HepG2 (cell line): ENCODE results near the gene MAP1LC3A. TPM values are rescaled to one million over a fixed set of nuclear protein-coding genes. Genes with fewer than 3 reads are reported as not detected.

Experiments used
- CENPT ChIP-seq: sonication (generic); formaldehyde crosslinking; IDR thresholded peaks from 2 replicates; pipeline ENCODE4 v1.8.0; 2022; ENCODE audit warnings: low read depth, mild to moderate bottlenecking, moderate library complexity, missing genetic modification reagents
- GABPB1 ChIP-seq: IDR thresholded peaks from 2 replicates; pipeline ENCODE4 v1.6.1; 2016; ENCODE audit warnings: mild to moderate bottlenecking, missing genetic modification reagents, moderate library complexity, missing compliant biosample characterization
- IKZF1 ChIP-seq: fragments of 450-650 bp; IDR thresholded peaks from 2 replicates; pipeline ENCODE4 v1.7.1; 2016
- IRF2 ChIP-seq: IDR thresholded peaks from 2 replicates; pipeline ENCODE4 v1.6.1; 2018; ENCODE audit warnings: missing genetic modification reagents, missing compliant biosample characterization
- KLF16 ChIP-seq, 2 experiments: sonication (generic) in 1 of 2; formaldehyde crosslinking in 1 of 2; IDR thresholded peaks; 2 replicates each; pipeline versions ENCODE4 v1.6.1 to v1.8.0; 2016 to 2023; ENCODE audit warnings: missing genetic modification reagents in 2 of 2, missing compliant biosample characterization in 1 of 2
- MBNL3 ChIP-seq: fragments of 250-450 bp; sonication (Bioruptor Pico); conservative IDR thresholded peaks from 2 replicates; pipeline ENCODE4 v1.8.0; 2022; ENCODE audit warnings: mild to moderate bottlenecking, inconsistent platforms
- NFE2 ChIP-seq: sonication (generic); formaldehyde crosslinking; IDR thresholded peaks from 2 replicates; pipeline ENCODE4 v1.4.0; 2020; ENCODE audit warnings: missing genetic modification reagents
- PLSCR1 ChIP-seq: sonication (generic); formaldehyde crosslinking; IDR thresholded peaks from 2 replicates; pipeline ENCODE4 v1.5.0; 2020; ENCODE audit warnings: missing genetic modification reagents, mild to moderate bottlenecking, borderline replicate concordance
- SALL1 ChIP-seq: sonication (generic); formaldehyde crosslinking; IDR thresholded peaks from 2 replicates; pipeline ENCODE4 v1.8.0; 2022; ENCODE audit warnings: mild to moderate bottlenecking, missing genetic modification reagents
- SIN3B ChIP-seq: fragments of 150-350 bp; IDR thresholded peaks from 2 replicates; pipeline ENCODE4 v1.6.1; 2014; ENCODE audit warnings: low read length
- SMC3 ChIP-seq: IDR thresholded peaks from 2 replicates; pipeline ENCODE4 v1.6.1; 2011; ENCODE audit warnings: low read length, improper control_type of control experiment
- SP140L ChIP-seq: sonication (generic); formaldehyde crosslinking; IDR thresholded peaks from 2 replicates; pipeline ENCODE4 v1.4.0; 2020; ENCODE audit warnings: missing genetic modification reagents, borderline replicate concordance
- ZBTB21 ChIP-seq: sonication (generic); formaldehyde crosslinking; IDR thresholded peaks from 2 replicates; pipeline ENCODE4 v1.4.0; 2020; ENCODE audit warnings: missing genetic modification reagents
- ZBTB7B ChIP-seq: sonication (generic); formaldehyde crosslinking; IDR thresholded peaks from 2 replicates; pipeline ENCODE4 v1.4.0; 2020; ENCODE audit warnings: missing genetic modification reagents
- ZFP37 ChIP-seq: sonication (generic); formaldehyde crosslinking; IDR thresholded peaks from 2 replicates; pipeline ENCODE4 v1.4.0; 2020; ENCODE audit warnings: missing genetic modification reagents, borderline replicate concordance
- ZNF510 ChIP-seq: sonication (generic); formaldehyde crosslinking; IDR thresholded peaks from 2 replicates; pipeline ENCODE4 v1.4.0; 2020; ENCODE audit warnings: low read depth, mild to moderate bottlenecking, missing genetic modification reagents
- ZNF691 ChIP-seq: sonication (generic); formaldehyde crosslinking; IDR thresholded peaks from 2 replicates; pipeline ENCODE4 v1.4.0; 2020; ENCODE audit warnings: missing genetic modification reagents, low read depth, mild to moderate bottlenecking, borderline replicate concordance
- ZNF839 ChIP-seq: sonication (generic); formaldehyde crosslinking; IDR thresholded peaks from 2 replicates; pipeline ENCODE4 v1.4.0; 2020; ENCODE audit warnings: missing genetic modification reagents, mild to moderate bottlenecking, borderline replicate concordance
- ZNF883 ChIP-seq: sonication (generic); formaldehyde crosslinking; IDR thresholded peaks from 2 replicates; pipeline ENCODE4 v1.5.1; 2020; ENCODE audit warnings: mild to moderate bottlenecking, missing genetic modification reagents; ENCODE audit errors: not compliant biosample characterization
- ZZZ3 ChIP-seq: sonication (generic); formaldehyde crosslinking; IDR thresholded peaks from 2 replicates; pipeline ENCODE4 v1.4.0; 2020; ENCODE audit warnings: missing genetic modification reagents, mild to moderate bottlenecking, borderline replicate concordance
- polyA plus RNA-seq, 8 experiments: library from polyadenylated mRNA; depleted of rRNA in 3 of 8; stranded (reverse) in 7 of 8; unstranded in 1 of 8; fragments of >200 nt; fragmentation: Illumina TruSeq in 4 of 8; extraction: Trizol in 4 of 8; gene quantifications; 2 replicates each; pipeline versions ENCODE4 v1.2.1 to v1.2.3, GENCODE V29; 2011 to 2016; ENCODE audit warnings: low read depth in 4 of 8, missing spikeins in 1 of 8, mixed read lengths in 1 of 8; ENCODE audit not compliant: insufficient read depth in 1 of 8
- total RNA-seq, 5 experiments: library from RNA; depleted of rRNA; stranded (reverse); fragments of >200 nt; fragmentation: Illumina TruSeq; extraction: Trizol; gene quantifications; 2 replicates each; pipeline ENCODE4 v1.2.3, GENCODE V29; 2016; ENCODE audit warnings: low read depth in 1 of 5
- TF ChIP-seq, protein P1 (sequence below): sonication (generic); formaldehyde crosslinking; IDR thresholded peaks from 2 replicates; pipeline ENCODE4 v1.5.0; 2020; ENCODE audit warnings: mild to moderate bottlenecking, missing genetic modification reagents
- TF ChIP-seq, protein P2 (sequence below): sonication (generic); formaldehyde crosslinking; IDR thresholded peaks from 2 replicates; pipeline ENCODE4 v1.5.0; 2020; ENCODE audit warnings: mild to moderate bottlenecking, low read depth, missing genetic modification reagents, borderline replicate concordance
- TF ChIP-seq, protein P3 (sequence below): sonication (generic); formaldehyde crosslinking; IDR thresholded peaks from 2 replicates; pipeline ENCODE4 v1.5.1; 2020; ENCODE audit warnings: mild to moderate bottlenecking, missing genetic modification reagents, moderate library complexity

MAP1LC3A gene
- total and polyA plus RNA-seq, 2 of the 13 experiments (the other 11 are each of a cell fraction or from before 2014, with no cell fraction given), result not detected

- TF ChIP-seq MBNL3 (CRISPR knock-in tag) (no peak), SALL1 (peak; percentile 68), GABPB1 (0 out of 2 replicates have a peak, but pooled peaks have one; percentile 15), ZNF883 (CRISPR knock-in tag) (peak; percentile 82), SIN3B (no peak), ZFP37 (CRISPR knock-in tag) (no peak), CENPT (CRISPR knock-in tag) (no peak), ZZZ3 (no peak), SP140L (CRISPR knock-in tag) (no peak), ZBTB21 (CRISPR knock-in tag) (no peak), ZNF510 (no peak), ZBTB7B (CRISPR knock-in tag) (no peak), ZNF839 (CRISPR knock-in tag) (0 out of 2 replicates have a peak, but pooled peaks have one; percentile 51), ZNF691 (CRISPR knock-in tag) (no peak), KLF16 (CRISPR knock-in tag; IDR thresholded peaks at IDR 0.05) (0 out of 4 replicates have a peak, but pooled peaks of 1 of the 2 experiments have one; percentile 49), SMC3 (peak; percentile 93), IKZF1 (no peak), PLSCR1 (CRISPR knock-in tag) (no peak), IRF2 (CRISPR knock-in tag) (0 out of 2 replicates have a peak, but pooled peaks have one; percentile 21), NFE2 (CRISPR knock-in tag) (no peak)
- TF ChIP-seq, protein P1, sequence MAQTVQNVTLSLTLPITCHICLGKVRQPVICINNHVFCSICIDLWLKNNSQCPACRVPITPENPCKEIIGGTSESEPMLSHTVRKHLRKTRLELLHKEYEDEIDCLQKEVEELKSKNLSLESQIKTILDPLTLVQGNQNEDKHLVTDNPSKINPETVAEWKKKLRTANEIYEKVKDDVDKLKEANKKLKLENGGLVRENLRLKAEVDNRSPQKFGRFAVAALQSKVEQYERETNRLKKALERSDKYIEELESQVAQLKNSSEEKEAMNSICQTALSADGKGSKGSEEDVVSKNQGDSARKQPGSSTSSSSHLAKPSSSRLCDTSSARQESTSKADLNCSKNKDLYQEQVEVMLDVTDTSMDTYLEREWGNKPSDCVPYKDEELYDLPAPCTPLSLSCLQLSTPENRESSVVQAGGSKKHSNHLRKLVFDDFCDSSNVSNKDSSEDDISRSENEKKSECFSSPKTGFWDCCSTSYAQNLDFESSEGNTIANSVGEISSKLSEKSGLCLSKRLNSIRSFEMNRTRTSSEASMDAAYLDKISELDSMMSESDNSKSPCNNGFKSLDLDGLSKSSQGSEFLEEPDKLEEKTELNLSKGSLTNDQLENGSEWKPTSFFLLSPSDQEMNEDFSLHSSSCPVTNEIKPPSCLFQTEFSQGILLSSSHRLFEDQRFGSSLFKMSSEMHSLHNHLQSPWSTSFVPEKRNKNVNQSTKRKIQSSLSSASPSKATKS (CRISPR knock-in tag), result no peak
- TF ChIP-seq, protein P2, sequence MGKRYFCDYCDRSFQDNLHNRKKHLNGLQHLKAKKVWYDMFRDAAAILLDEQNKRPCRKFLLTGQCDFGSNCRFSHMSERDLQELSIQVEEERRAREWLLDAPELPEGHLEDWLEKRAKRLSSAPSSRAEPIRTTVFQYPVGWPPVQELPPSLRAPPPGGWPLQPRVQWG (CRISPR knock-in tag), result no peak
- TF ChIP-seq, protein P3, sequence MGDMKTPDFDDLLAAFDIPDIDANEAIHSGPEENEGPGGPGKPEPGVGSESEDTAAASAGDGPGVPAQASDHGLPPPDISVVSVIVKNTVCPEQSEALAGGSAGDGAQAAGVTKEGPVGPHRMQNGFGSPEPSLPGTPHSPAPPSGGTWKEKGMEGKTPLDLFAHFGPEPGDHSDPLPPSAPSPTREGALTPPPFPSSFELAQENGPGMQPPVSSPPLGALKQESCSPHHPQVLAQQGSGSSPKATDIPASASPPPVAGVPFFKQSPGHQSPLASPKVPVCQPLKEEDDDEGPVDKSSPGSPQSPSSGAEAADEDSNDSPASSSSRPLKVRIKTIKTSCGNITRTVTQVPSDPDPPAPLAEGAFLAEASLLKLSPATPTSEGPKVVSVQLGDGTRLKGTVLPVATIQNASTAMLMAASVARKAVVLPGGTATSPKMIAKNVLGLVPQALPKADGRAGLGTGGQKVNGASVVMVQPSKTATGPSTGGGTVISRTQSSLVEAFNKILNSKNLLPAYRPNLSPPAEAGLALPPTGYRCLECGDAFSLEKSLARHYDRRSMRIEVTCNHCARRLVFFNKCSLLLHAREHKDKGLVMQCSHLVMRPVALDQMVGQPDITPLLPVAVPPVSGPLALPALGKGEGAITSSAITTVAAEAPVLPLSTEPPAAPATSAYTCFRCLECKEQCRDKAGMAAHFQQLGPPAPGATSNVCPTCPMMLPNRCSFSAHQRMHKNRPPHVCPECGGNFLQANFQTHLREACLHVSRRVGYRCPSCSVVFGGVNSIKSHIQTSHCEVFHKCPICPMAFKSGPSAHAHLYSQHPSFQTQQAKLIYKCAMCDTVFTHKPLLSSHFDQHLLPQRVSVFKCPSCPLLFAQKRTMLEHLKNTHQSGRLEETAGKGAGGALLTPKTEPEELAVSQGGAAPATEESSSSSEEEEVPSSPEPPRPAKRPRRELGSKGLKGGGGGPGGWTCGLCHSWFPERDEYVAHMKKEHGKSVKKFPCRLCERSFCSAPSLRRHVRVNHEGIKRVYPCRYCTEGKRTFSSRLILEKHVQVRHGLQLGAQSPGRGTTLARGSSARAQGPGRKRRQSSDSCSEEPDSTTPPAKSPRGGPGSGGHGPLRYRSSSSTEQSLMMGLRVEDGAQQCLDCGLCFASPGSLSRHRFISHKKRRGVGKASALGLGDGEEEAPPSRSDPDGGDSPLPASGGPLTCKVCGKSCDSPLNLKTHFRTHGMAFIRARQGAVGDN (CRISPR knock-in tag), result peak; percentile 28; the same call in 1 of the 2 replicates
These were observed 19.8 kb upstream of the MAP1LC3A start (continued) for GRCh38 chr20:34538671-34539123.
